Measurements from ENCODE around the gene PHF14. TPM values are rescaled to one million over a fixed set of nuclear protein-coding genes. Genes with fewer than 3 reads are reported as not detected.

PHF14 gene
- total and polyA plus RNA-seq, 12 donors = 8.0 to 54.5 (median 30.6) TPM

GRCh38 chr7:11078247-11078834 is 104.7 kb downstream of the PHF14 start:
- no peak overlapping the region for H3K27ac ChIP-seq
- H3K4me1 ChIP-seq (replicated peaks in 1 of 2) = no peaks in the 10 kb centered on the region
- intact Hi-C loops (cut with DNase I) = no loop called here
- H3K36me3 ChIP-seq (replicated peaks in 1 of 2) = no peaks in the 10 kb centered on the region
- TF ChIP-seq POLR2A (IDR thresholded peaks at IDR 0.05) = no peak
- TF ChIP-seq, protein P1, sequence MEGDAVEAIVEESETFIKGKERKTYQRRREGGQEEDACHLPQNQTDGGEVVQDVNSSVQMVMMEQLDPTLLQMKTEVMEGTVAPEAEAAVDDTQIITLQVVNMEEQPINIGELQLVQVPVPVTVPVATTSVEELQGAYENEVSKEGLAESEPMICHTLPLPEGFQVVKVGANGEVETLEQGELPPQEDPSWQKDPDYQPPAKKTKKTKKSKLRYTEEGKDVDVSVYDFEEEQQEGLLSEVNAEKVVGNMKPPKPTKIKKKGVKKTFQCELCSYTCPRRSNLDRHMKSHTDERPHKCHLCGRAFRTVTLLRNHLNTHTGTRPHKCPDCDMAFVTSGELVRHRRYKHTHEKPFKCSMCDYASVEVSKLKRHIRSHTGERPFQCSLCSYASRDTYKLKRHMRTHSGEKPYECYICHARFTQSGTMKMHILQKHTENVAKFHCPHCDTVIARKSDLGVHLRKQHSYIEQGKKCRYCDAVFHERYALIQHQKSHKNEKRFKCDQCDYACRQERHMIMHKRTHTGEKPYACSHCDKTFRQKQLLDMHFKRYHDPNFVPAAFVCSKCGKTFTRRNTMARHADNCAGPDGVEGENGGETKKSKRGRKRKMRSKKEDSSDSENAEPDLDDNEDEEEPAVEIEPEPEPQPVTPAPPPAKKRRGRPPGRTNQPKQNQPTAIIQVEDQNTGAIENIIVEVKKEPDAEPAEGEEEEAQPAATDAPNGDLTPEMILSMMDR (IDR thresholded peaks at IDR 0.05) = no peak
- WGBS, 4 donors = 92 to 97% (median 95%) methylated on average over 4 of the region's 4 CpGs
- no peaks in the 10 kb centered on the region for H3K27me3 ChIP-seq
- no peaks in the 10 kb centered on the region for H3K9me3 ChIP-seq (replicated peaks in 1 of 3)
- H3K4me3 ChIP-seq = no peak overlapping the region
- DNase-seq = no peak

DNA sequence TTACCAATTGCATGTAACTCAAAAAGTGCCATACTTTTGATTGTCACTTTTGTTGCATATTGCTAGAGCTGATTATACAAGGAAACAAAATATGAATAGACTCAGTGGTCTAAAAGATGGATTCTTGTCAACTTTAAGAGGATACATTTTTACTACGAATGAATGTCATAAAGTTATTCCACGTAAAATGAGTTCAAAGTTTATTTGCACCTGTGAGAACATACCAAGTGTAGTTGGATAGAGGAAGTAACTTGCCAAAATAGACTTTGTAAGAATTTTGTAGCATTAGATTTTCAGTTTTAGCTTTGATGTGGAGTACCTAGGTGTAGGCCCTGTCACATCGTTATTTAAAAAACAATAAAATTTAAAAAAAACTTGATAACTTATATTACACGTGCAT is 106.2 kb downstream of the PHF14 start:
- TF ChIP-seq, protein P1 (IDR thresholded peaks at IDR 0.05) = no peak
- no peak for TF ChIP-seq POLR2A (IDR thresholded peaks at IDR 0.05)
- no peaks in the 10 kb centered on the region for H3K36me3 ChIP-seq (replicated peaks in 1 of 2)
- intact Hi-C loops (cut with DNase I) = no loop called here
- H3K9me3 ChIP-seq (replicated peaks in 1 of 3) = no peaks in the 10 kb centered on the region
- no peaks in the 10 kb centered on the region for H3K27me3 ChIP-seq
- no peak for DNase-seq
- WGBS, 4 donors = 95 to 99% (median 96%) methylated on average over 4 of the region's 4 CpGs
- H3K27ac ChIP-seq = no peak overlapping the region
- H3K4me1 ChIP-seq (replicated peaks in 1 of 2) = no peaks in the 10 kb centered on the region
- no peak overlapping the region for H3K4me3 ChIP-seq

DNA sequence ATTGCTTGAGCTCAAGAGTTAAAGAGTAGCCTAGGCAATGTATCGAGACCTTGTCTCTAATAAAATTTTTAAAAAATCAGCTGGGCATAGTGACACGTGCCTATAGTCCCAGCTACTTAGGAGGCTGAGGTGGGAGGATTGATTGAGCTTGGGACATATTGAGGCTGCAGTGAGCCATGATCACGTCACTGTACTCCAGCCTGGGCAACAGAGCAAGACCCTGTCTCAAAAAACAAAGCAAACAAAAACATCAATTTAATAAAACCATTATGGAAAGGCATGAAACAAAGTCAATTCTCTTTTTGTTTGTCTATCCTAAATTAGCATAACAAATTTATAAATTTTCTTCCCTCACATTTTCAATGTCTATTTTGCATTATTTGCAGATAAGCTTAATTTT is 108.4 kb downstream of the PHF14 start:
- Histone ChIP-seq H3K4me3 (no peak overlapping the region), H3K4me1 (replicated peaks in 1 of 2) (no peaks in the 10 kb centered on the region), H3K27me3 (no peaks in the 10 kb centered on the region), H3K36me3 (replicated peaks in 1 of 2) (no peaks in the 10 kb centered on the region), H3K27ac (no peak overlapping the region), H3K9me3 (replicated peaks in 1 of 3) (no peaks in the 10 kb centered on the region)
- 93 to 98% (median 97%) methylated on average over 3 of the region's 3 CpGs for WGBS, 4 donors
- intact Hi-C loops (cut with DNase I) = no loop called here
- DNase-seq = no peak
- TF ChIP-seq, protein P1 (IDR thresholded peaks at IDR 0.05) = no peak
- no peak for TF ChIP-seq POLR2A (IDR thresholded peaks at IDR 0.05)

DNA sequence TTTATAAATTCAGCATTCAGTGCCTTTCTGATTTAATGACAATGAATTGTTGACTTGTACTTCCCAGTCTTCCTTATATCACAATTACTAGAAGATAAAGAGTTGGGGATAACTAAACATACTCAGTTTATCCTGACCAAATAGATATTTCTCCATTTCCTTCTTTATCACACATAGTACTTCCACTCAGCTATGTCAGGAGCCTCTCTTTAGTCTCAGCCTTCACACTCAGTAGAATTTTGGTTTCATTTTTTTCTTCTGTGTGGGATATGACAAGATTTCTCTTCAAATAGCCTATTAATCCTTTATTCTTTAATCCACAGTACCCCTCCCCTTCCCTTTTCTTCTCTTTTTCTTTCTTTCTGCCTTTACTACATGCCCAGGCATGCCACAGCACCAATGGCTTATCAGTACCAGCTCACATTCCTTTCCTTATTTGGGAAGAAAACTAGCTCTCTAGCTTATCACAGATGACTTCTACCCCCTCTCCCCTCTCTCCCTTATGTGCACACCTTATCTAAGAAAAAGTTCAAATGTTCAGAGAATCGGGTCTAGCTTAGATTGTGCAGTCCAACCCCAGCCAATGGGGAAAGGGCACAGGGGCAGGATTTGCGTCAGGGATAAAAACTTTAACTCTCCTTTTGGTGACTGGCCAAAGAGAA is 109.0 kb downstream of the PHF14 start:
- 89 to 95% (median 92%) methylated on average over 2 of the region's 2 CpGs for WGBS, 4 donors
- no peak overlapping the region for H3K27ac ChIP-seq
- DNase-seq = no peak
- intact Hi-C loops (cut with DNase I) = no loop called here
- no peaks in the 10 kb centered on the region for H3K36me3 ChIP-seq (replicated peaks in 1 of 2)
- no peaks in the 10 kb centered on the region for H3K9me3 ChIP-seq (replicated peaks in 1 of 3)
- no peaks in the 10 kb centered on the region for H3K27me3 ChIP-seq
- H3K4me1 ChIP-seq (replicated peaks in 1 of 2) = no peaks in the 10 kb centered on the region
- TF ChIP-seq, protein P1 (IDR thresholded peaks at IDR 0.05) = no peak
- no peak for TF ChIP-seq POLR2A (IDR thresholded peaks at IDR 0.05)
- no peak overlapping the region for H3K4me3 ChIP-seq

All from adrenal gland (tissue), 12 donors.